KMS-11 (cell line): ENCODE data around the gene DIP2C.

ENCODE experiments used
- H2AFZ ChIP-seq: fragments of 200-600 bp; sonication (generic); 2 replicates; pipeline ENCODE4 v1.6.1; 2016; ENCODE audit warnings: antibody characterized with exemption, mixed run types, low read depth
- H3K27ac ChIP-seq: fragments of 200-600 bp; sonication (generic); 2 replicates; pipeline ENCODE4 v1.6.1; 2016; ENCODE audit warnings: mild to moderate bottlenecking, mixed run types
- H3K27me3 ChIP-seq: fragments of 200-600 bp; sonication (generic); 2 replicates; pipeline ENCODE4 v1.6.1; 2017; ENCODE audit warnings: mild to moderate bottlenecking, low read depth, mixed run types, moderate library complexity; ENCODE audit not compliant: insufficient read depth
- H3K36me3 ChIP-seq: fragments of 200-600 bp; sonication (generic); 2 replicates; pipeline ENCODE4 v1.6.1; 2017; ENCODE audit warnings: mild to moderate bottlenecking, mixed run types; ENCODE audit not compliant: insufficient read depth
- H3K4me1 ChIP-seq: fragments of 200-600 bp; sonication (generic); 2 replicates; pipeline ENCODE4 v1.6.1; 2016; ENCODE audit warnings: mild to moderate bottlenecking, low read depth, mixed run types; ENCODE audit not compliant: poor library complexity, severe bottlenecking
- H3K4me2 ChIP-seq: fragments of 200-600 bp; sonication (generic); 2 replicates; pipeline ENCODE4 v1.7.0; 2016; ENCODE audit warnings: mild to moderate bottlenecking, mixed run types
- H3K4me3 ChIP-seq: fragments of 200-600 bp; sonication (generic); IDR thresholded peaks from 2 replicates; pipeline ENCODE4 v1.6.1; 2017; ENCODE audit warnings: low read depth, low read length, mixed read lengths; ENCODE audit not compliant: insufficient read depth
- H3K79me2 ChIP-seq: fragments of 200-600 bp; sonication (generic); 2 replicates; pipeline ENCODE4 v1.6.1; 2016; ENCODE audit warnings: low read depth, mixed run types; ENCODE audit not compliant: insufficient read depth
- H3K9ac ChIP-seq: fragments of 200-600 bp; sonication (generic); 2 replicates; pipeline ENCODE4 v1.6.1; 2016; ENCODE audit warnings: mild to moderate bottlenecking, mixed run types
- H4K20me1 ChIP-seq: fragments of 200-600 bp; sonication (generic); 2 replicates; pipeline ENCODE4 v1.6.1; 2016; ENCODE audit warnings: mild to moderate bottlenecking, mixed run types; ENCODE audit not compliant: insufficient read depth
- CTCF ChIP-seq: fragments of 200-600 bp; sonication (generic); conservative IDR thresholded peaks from 2 replicates; pipeline ENCODE4 v1.6.1; 2017; ENCODE audit warnings: low read depth, mild to moderate bottlenecking, antibody characterized with exemption, low read length, moderate library complexity, mixed read lengths

Gene DIP2C

GRCh38 chr10:606762-607544 is 82.5 kb downstream of the DIP2C start:
- no peak overlapping the region for H3K9ac ChIP-seq

GRCh38 chr10:605632-606325 is 83.7 kb downstream of the DIP2C start:
- H3K36me3 ChIP-seq: no peaks in the 10 kb centered on the region
- no peak overlapping the region for H3K4me3 ChIP-seq
- peaks cover 9% of the 10 kb centered on the region; the same call in 1 of the 2 replicates for H4K20me1 ChIP-seq
- peaks cover 14% of the 10 kb centered on the region for H3K4me1 ChIP-seq
- H3K27me3 ChIP-seq: no peaks in the 10 kb centered on the region
- no peak overlapping the region for H3K9ac ChIP-seq
- H3K79me2 ChIP-seq: peaks cover 38% of the 10 kb centered on the region; the same call in 1 of the 2 replicates
- no peak overlapping the region for H2AFZ ChIP-seq
- TF ChIP-seq CTCF: no peak
- no peak overlapping the region for H3K27ac ChIP-seq
- H3K4me2 ChIP-seq: no peak overlapping the region

More at GRCh38 chr10:606762-607544, 82.5 kb downstream of the DIP2C start:
- peaks cover 42% of the 10 kb centered on the region; the same call in 1 of the 2 replicates for H3K79me2 ChIP-seq
- no peaks in the 10 kb centered on the region for H3K27me3 ChIP-seq
- no peak for TF ChIP-seq CTCF
- H4K20me1 ChIP-seq: peaks cover 9% of the 10 kb centered on the region; the same call in 1 of the 2 replicates
- H3K36me3 ChIP-seq: no peaks in the 10 kb centered on the region
- no peak overlapping the region for H2AFZ ChIP-seq
- H3K4me2 ChIP-seq: no peak overlapping the region
- no peak overlapping the region for H3K4me3 ChIP-seq
- no peak overlapping the region for H3K27ac ChIP-seq
- H3K4me1 ChIP-seq: peaks cover 8% of the 10 kb centered on the region

- Histone ChIP-seq H3K79me2 (peaks cover 37% of the 10 kb centered on the region; the same call in 1 of the 2 replicates), H3K36me3 (no peaks in the 10 kb centered on the region), H3K4me2 (no peak overlapping the region), H3K9ac (no peak overlapping the region), H3K4me1 (peaks cover 14% of the 10 kb centered on the region), H3K4me3 (no peak overlapping the region), H3K27ac (no peak overlapping the region), H4K20me1 (peaks cover 9% of the 10 kb centered on the region; the same call in 1 of the 2 replicates), H3K27me3 (no peaks in the 10 kb centered on the region), H2AFZ (no peak overlapping the region)
- no peak for TF ChIP-seq CTCF
Measured at GRCh38 chr10:604716-605631, 84.5 kb downstream of the DIP2C start.

GRCh38 chr10:603745-604144 is 85.7 kb downstream of the DIP2C start:
- Histone ChIP-seq H3K9ac (no peak overlapping the region), H3K4me3 (no peak overlapping the region)
- TF ChIP-seq CTCF: no peak

More at GRCh38 chr10:603745-604144, 85.7 kb downstream of the DIP2C start:
- Histone ChIP-seq H3K4me1 (peaks cover 7% of the 10 kb centered on the region), H3K27ac (no peak overlapping the region), H3K27me3 (no peaks in the 10 kb centered on the region), H3K36me3 (no peaks in the 10 kb centered on the region), H3K79me2 (peaks cover 46% of the 10 kb centered on the region), H2AFZ (no peak overlapping the region), H4K20me1 (peaks cover 4% of the 10 kb centered on the region; the same call in 1 of the 2 replicates), H3K4me2 (no peak overlapping the region)
